Measurements from ENCODE around the gene GNB3. TPM values are rescaled to one million over a fixed set of nuclear protein-coding genes. Genes with fewer than 3 reads are reported as not detected.

The GNB3 gene
- total RNA-seq, 4 donors from 2014 or later = 0.17 to 1.2 (median 0.52) TPM; not detected in 1

- WGBS, 2 donors = 90 to 96% methylated on average over 21 to 25 of the region's 26 CpGs
Measured at GRCh38 chr12:6837370-6838060, 3.2 kb upstream of the GNB3 start.

GRCh38 chr12:6838854-6839253 lies 1.9 kb upstream of the GNB3 start:
- WGBS, 2 donors = 86% methylated on average over 15 to 16 of the region's 16 CpGs
- TF ChIP-seq POLR2A (IDR thresholded peaks at IDR 0.05) = no peak
- TF ChIP-seq, protein P1, sequence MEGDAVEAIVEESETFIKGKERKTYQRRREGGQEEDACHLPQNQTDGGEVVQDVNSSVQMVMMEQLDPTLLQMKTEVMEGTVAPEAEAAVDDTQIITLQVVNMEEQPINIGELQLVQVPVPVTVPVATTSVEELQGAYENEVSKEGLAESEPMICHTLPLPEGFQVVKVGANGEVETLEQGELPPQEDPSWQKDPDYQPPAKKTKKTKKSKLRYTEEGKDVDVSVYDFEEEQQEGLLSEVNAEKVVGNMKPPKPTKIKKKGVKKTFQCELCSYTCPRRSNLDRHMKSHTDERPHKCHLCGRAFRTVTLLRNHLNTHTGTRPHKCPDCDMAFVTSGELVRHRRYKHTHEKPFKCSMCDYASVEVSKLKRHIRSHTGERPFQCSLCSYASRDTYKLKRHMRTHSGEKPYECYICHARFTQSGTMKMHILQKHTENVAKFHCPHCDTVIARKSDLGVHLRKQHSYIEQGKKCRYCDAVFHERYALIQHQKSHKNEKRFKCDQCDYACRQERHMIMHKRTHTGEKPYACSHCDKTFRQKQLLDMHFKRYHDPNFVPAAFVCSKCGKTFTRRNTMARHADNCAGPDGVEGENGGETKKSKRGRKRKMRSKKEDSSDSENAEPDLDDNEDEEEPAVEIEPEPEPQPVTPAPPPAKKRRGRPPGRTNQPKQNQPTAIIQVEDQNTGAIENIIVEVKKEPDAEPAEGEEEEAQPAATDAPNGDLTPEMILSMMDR (IDR thresholded peaks at IDR 0.05) = no peak
- H3K4me3 ChIP-seq (ENCODE audit: low read depth, poor library complexity, severe bottlenecking) = no peak overlapping the region
- intact Hi-C loops (cut with DNase I; ENCODE audit: low total_unique reads) = no loop called here
- no peak for DNase-seq (ENCODE audit: low spot score in 2 of 2)

More at GRCh38 chr12:6837370-6838060, 3.2 kb upstream of the GNB3 start:
- no peak for TF ChIP-seq POLR2A (IDR thresholded peaks at IDR 0.05)
- TF ChIP-seq, protein P1 (IDR thresholded peaks at IDR 0.05) = no peak
- no peak for DNase-seq (ENCODE audit: low spot score in 2 of 2)
- intact Hi-C loops (cut with DNase I; ENCODE audit: low total_unique reads) = no loop called here
- no peak overlapping the region for H3K4me3 ChIP-seq (ENCODE audit: low read depth, poor library complexity, severe bottlenecking)

- WGBS, 2 donors = 77 to 82% methylated on average over 10 of the region's 10 CpGs
- H3K4me3 ChIP-seq (ENCODE audit: low read depth, poor library complexity, severe bottlenecking) = no peak overlapping the region
- DNase-seq (ENCODE audit: low spot score in 2 of 2) = no peak
- TF ChIP-seq, protein P1 (IDR thresholded peaks at IDR 0.05) = no peak
- no peak for TF ChIP-seq POLR2A (IDR thresholded peaks at IDR 0.05)
- intact Hi-C loops (cut with DNase I; ENCODE audit: low total_unique reads) = no loop called here
Measured at GRCh38 chr12:6839482-6840201, 1.1 kb upstream of the GNB3 start.

- intact Hi-C loops (cut with DNase I; ENCODE audit: low total_unique reads) = no loop called here
- 62 to 93% methylated on average over 1 of the region's 1 CpG for WGBS, 2 donors
- H3K4me3 ChIP-seq (ENCODE audit: low read depth, poor library complexity, severe bottlenecking) = no peak overlapping the region
- DNase-seq (ENCODE audit: low spot score in 2 of 2) = no peak
- TF ChIP-seq, protein P1 (IDR thresholded peaks at IDR 0.05) = no peak
- no peak for TF ChIP-seq POLR2A (IDR thresholded peaks at IDR 0.05)
Measured at GRCh38 chr12:6840330-6840729, 395 bp upstream of the GNB3 start.

- WGBS, 2 donors = 89 to 92% methylated on average over 4 of the region's 4 CpGs
Measured at GRCh38 chr12:6842075-6842474, 1.4 kb downstream of the GNB3 start.

More at GRCh38 chr12:6842075-6842474, 1.4 kb downstream of the GNB3 start:
- intact Hi-C loops (cut with DNase I; ENCODE audit: low total_unique reads) = no loop called here
- TF ChIP-seq, protein P1 (IDR thresholded peaks at IDR 0.05) = no peak
- TF ChIP-seq POLR2A (IDR thresholded peaks at IDR 0.05) = no peak
- DNase-seq (ENCODE audit: low spot score in 2 of 2) = no peak
- no peak overlapping the region for H3K4me3 ChIP-seq (ENCODE audit: low read depth, poor library complexity, severe bottlenecking)

Data from lower leg skin (tissue), 4 donors.